Stimulated activated naive CD8-positive, alpha-beta T cell treated with anti-CD3 and anti-CD28 coated beads, Interleukin-15, Interleukin-2, amounts not matched to agents 100 U/mL and 50 U/mL, for 24 hours (primary cell): ENCODE results near the gene MKNK1.

Source experiments
- ATAC-seq: fragments of 150-1000 bp; cut with Tn5 transposase; one replicate; pipeline ENCODE4 v1.10.0; 2021
- DNase-seq: peaks from one replicate; pipeline ENCODE4 v3.0.0; 2021

The MKNK1 gene

GRCh38 chr1:46522184-46522968 lies 81.7 kb downstream of the MKNK1 start:
- peak; percentile 48 for DNase-seq
- ATAC-seq = peak; percentile 93

GRCh38 chr1:46521414-46521813 lies 82.7 kb downstream of the MKNK1 start:
- ATAC-seq (no peak), DNase-seq (no peak)

- DNase-seq (no peak), ATAC-seq (no peak)
Observed at GRCh38 chr1:46520063-46520911, 83.8 kb downstream of the MKNK1 start.

- no peak for DNase-seq
- ATAC-seq = no peak
Observed at GRCh38 chr1:46519209-46519608, 84.9 kb downstream of the MKNK1 start.

GRCh38 chr1:46517932-46518498 lies 86.1 kb downstream of the MKNK1 start:
- DNase-seq = no peak
- ATAC-seq = no peak

GRCh38 chr1:46517010-46517600 lies 87.0 kb downstream of the MKNK1 start:
- DNase-seq (no peak), ATAC-seq (no peak)

- ATAC-seq = no peak
- no peak for DNase-seq
Observed at GRCh38 chr1:46516200-46516950, 87.7 kb downstream of the MKNK1 start.

GRCh38 chr1:46515576-46515975 lies 88.5 kb downstream of the MKNK1 start:
- no peak for ATAC-seq
- no peak for DNase-seq

GRCh38 chr1:46513536-46513935 lies 90.5 kb downstream of the MKNK1 start:
- DNase-seq (no peak), ATAC-seq (no peak)

- DNase-seq (no peak), ATAC-seq (no peak)
Observed at GRCh38 chr1:46512792-46513190, 91.3 kb downstream of the MKNK1 start.

GRCh38 chr1:46512135-46512791 lies 91.8 kb downstream of the MKNK1 start:
- no peak for ATAC-seq

GRCh38 chr1:46510998-46511365 lies 93.1 kb downstream of the MKNK1 start:
- no peak for ATAC-seq
- DNase-seq = no peak

More at GRCh38 chr1:46512135-46512791, 91.8 kb downstream of the MKNK1 start:
- DNase-seq = no peak

- DNase-seq (no peak), ATAC-seq (no peak)
Observed at GRCh38 chr1:46510341-46510997, 93.6 kb downstream of the MKNK1 start.

- DNase-seq = no peak
- peak; percentile 78 for ATAC-seq
Observed at GRCh38 chr1:46508757-46509156, 95.3 kb downstream of the MKNK1 start.
